Thoracic aorta (tissue), 2 donors: ENCODE data around the gene KDM2B. TPM values are rescaled to one million over a fixed set of nuclear protein-coding genes. Genes with fewer than 3 reads are reported as not detected.
A peak's percentile ranks its signal among the peaks of the same experiment; 100 is the strongest.

Experiments used
- ATAC-seq: fragments of 150-250 bp; one replicate; pipeline ENCODE4 v1.8.0; 2017; ENCODE audit warnings: low read depth; ENCODE audit not compliant: insufficient number of reproducible peaks, low FRiP score
- DNase-seq: peaks from one replicate; pipeline ENCODE4 v3.0.0-alpha.2; 2020; ENCODE audit warnings: low spot score
- H3K27ac ChIP-seq, 2 donors: fragments of 200-600 bp; sonication (generic); 1 replicate in 1 of 2; 2 replicates in 1 of 2; pipeline ENCODE4 v1.5.1; 2016; ENCODE audit warnings: mild to moderate bottlenecking in 2 of 2, moderate library complexity in 2 of 2
- H3K27me3 ChIP-seq: fragments of 200-600 bp; sonication (generic); replicated peaks from 2 replicates; pipeline ENCODE4 v1.6.0; 2016; ENCODE audit warnings: mild to moderate bottlenecking; ENCODE audit not compliant: insufficient read depth
- H3K36me3 ChIP-seq: fragments of 200-600 bp; sonication (generic); one replicate; pipeline ENCODE4 v1.5.1; 2016
- H3K4me1 ChIP-seq, 2 donors: fragments of 200-600 bp; sonication (generic); 1 replicate in 1 of 2; 2 replicates in 1 of 2; pipeline versions ENCODE4 v1.5.1 to v1.6.0; 2016; ENCODE audit warnings: low read depth in 2 of 2, mild to moderate bottlenecking in 1 of 2; ENCODE audit not compliant: control insufficient read depth in 1 of 2
- H3K4me3 ChIP-seq: fragments of 200-600 bp; sonication (generic); 2 replicates; pipeline ENCODE4 v1.5.1; 2016; ENCODE audit warnings: mild to moderate bottlenecking
- H3K9me3 ChIP-seq: fragments of 200-600 bp; sonication (generic); 2 replicates; pipeline ENCODE4 v1.5.1; 2016
- CTCF ChIP-seq: fragments of 200-600 bp; sonication (generic); IDR thresholded peaks from one replicate; pipeline ENCODE4 v1.5.1; 2019; ENCODE audit warnings: antibody characterized with exemption
- total RNA-seq, 2 donors: library from RNA; depleted of rRNA; stranded (reverse); fragments of >200 nt; gene quantifications; one replicate each; pipeline versions ENCODE4 v1.1.0 to v1.2.3, GENCODE V29; 2016

KDM2B gene
- total RNA-seq, 2 donors from 2014 or later, result 15.0 to 22.5 TPM

- H3K27me3 ChIP-seq, result no peaks in the 10 kb centered on the region
- no peak overlapping the region for H3K4me3 ChIP-seq
- DNase-seq, result no peak
- no peaks in the 10 kb centered on the region for H3K36me3 ChIP-seq
- no peak overlapping the region for H3K27ac ChIP-seq
- TF ChIP-seq CTCF, result no peak
- no peak for ATAC-seq
- H3K9me3 ChIP-seq, result no peaks in the 10 kb centered on the region
- H3K4me1 ChIP-seq, result peaks cover 0 to 6% of the 10 kb centered on the region in 2 donors
Observed at GRCh38 chr12:121501946-121502345, 78.9 kb downstream of the KDM2B start.

- H3K4me1 ChIP-seq, result peaks cover 0 to 6% of the 10 kb centered on the region in 2 donors
- no peaks in the 10 kb centered on the region for H3K9me3 ChIP-seq
- H3K27ac ChIP-seq, result peak overlapping the region; percentile 62 to 75
- H3K36me3 ChIP-seq, result no peaks in the 10 kb centered on the region
- H3K27me3 ChIP-seq, result no peaks in the 10 kb centered on the region
- peak overlapping the region; percentile 66 for H3K4me3 ChIP-seq
- ATAC-seq, result peak; percentile 59
- DNase-seq, result peak; percentile 11
- peak; percentile 98 for TF ChIP-seq CTCF
Observed at GRCh38 chr12:121499929-121500793, 80.7 kb downstream of the KDM2B start.

GRCh38 chr12:121495746-121496145 lies 85.1 kb downstream of the KDM2B start:
- Histone ChIP-seq H3K9me3 (no peaks in the 10 kb centered on the region), H3K4me3 (no peak overlapping the region), H3K27me3 (no peaks in the 10 kb centered on the region), H3K4me1 (peaks cover 0 to 4% of the 10 kb centered on the region in 2 donors), H3K27ac (no peak overlapping the region), H3K36me3 (no peaks in the 10 kb centered on the region)
- ATAC-seq (no peak), DNase-seq (no peak)
- TF ChIP-seq CTCF, result no peak

DNA sequence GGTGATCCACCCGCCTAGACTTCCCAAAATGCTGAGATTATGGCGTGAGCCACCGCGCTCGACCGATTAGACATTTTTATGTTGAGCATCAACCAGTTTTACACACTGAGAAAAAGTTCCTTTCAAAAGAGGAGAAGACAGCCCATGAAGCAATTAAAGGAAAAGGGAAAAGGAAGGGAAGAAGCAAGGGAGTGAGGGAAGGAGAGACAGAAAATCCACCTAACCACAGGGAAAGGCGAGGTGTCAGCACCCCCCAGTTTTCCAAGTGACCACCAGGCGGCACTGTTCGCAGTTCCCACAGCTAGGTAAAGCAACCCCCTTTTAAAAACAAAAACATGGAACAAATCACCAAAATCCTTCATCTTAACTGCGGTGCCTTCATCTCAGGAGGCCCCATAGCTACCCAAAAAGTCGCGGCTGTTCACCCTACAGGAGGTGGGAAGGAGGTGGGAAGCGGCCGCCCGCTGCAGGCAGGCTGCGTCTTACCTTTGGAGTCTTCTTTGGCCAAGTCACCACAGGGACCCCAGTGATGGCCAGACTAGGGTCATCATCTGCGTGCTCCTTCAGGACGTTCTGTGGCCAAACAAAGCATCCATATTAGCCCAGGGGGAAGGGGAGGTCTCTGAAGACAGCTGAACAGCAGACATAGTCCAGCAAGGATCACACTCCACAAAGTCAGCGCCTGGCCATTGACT lies 86.6 kb downstream of the KDM2B start:
- Histone ChIP-seq H3K27me3 (no peaks in the 10 kb centered on the region), H3K9me3 (no peaks in the 10 kb centered on the region), H3K27ac (no peak overlapping the region), H3K4me3 (no peak overlapping the region), H3K36me3 (no peaks in the 10 kb centered on the region), H3K4me1 (no peaks in the 10 kb centered on the region)
- no peak for DNase-seq
- peak; percentile 70 for TF ChIP-seq CTCF
- ATAC-seq, result no peak
